NCI-H1092 (cell line): Measurements from ENCODE around the gene NPAS1.
"Not testable (repeated sequence)": the region's sequence is repeated elsewhere in the genome, so short reads cannot be mapped to it uniquely, and the experiment has no call there.

ENCODE experiments used
- DNase-seq: peaks from one replicate; lab custom pipeline; 2025; lab: John Stamatoyannopoulos, UW

The NPAS1 gene

DNA sequence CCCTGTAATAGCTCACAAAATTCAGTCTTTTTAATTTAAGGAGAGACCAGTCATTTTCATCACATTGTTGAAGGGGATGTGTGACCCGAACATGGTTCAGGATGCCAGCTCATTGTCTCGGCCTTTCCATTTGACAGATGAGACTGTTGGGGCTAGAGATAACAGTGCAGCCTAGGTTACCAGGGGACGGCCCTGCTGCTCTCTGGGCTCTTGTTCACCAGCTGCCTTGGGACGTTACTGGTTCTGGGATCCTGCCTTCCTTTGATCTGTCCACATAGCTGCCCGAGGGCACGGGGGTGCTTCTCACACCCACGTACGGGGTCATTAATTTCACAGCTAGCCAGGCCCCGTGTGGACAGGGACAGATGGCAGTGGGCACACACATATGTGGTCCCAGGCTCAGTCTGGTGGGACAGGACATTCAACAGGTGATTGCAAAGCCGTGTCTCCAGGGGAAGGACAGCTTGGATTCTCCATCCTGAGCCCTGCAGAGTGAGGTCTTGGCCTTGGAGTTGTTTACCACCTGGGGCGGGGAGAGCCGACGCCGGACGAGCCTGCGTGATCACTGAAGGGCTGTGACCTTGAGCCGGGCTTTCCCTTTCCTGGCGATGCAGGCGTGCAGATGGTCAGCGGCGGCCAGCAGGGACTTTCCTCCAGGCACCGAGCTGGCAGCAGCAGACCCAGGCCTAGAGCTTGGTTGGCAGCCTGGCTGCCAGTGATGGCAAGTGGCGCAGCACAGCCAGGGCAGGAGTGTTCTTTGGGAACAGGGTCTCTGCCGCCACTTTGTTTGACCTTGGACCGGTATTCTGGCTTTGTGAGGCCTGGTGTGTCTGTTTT, 26.7 kb upstream of the NPAS1 start:
- DNase-seq, result no peak

DNA sequence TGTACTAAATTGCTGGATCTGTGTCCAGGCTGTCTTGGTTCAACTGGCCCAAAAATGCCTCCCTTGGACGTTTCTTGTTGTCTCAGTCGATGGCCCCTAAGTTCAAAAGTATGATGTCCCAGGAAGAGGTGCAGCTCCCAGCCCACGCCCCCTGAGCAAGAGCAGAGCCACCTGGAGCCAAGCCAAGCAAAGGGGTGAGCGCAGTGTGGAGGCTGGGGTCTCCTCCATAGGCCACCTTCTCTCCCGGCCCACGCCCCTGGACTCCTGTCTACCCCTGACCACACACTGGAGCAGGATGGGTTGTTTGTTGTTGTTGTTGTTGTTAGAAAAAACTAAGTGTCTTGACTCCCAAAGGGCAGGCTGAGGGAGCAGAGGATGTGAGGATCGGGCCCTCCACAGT, 26.0 kb upstream of the NPAS1 start:
- no peak for DNase-seq

DNA sequence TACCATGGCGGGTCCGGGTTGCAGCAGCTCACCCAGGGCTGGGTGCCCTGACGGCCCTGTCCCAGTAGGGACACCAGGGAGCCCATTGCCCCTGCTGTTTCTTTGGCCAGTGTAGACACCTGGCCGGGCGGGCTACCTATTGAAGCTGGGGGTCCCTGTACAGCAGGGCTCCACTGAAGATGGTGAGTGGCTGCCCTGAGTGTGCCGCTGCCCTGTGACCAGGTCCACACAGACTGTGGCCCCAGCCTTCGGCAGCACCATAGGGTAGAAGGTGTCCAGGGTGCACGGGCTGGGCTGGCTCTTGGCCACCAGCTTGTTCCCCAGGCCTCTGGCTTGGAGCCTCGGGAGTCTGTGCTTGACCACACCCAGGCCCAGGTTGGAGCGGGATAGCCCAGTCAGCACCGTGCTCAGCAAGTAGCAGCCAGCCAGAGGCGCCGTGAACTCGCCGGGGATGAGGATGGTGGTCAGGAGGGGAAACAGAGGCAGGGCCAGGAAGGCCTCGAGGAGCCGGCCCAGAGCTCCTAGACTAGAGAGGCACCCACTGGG, 25.4 kb upstream of the NPAS1 start:
- DNase-seq, result no peak

DNA sequence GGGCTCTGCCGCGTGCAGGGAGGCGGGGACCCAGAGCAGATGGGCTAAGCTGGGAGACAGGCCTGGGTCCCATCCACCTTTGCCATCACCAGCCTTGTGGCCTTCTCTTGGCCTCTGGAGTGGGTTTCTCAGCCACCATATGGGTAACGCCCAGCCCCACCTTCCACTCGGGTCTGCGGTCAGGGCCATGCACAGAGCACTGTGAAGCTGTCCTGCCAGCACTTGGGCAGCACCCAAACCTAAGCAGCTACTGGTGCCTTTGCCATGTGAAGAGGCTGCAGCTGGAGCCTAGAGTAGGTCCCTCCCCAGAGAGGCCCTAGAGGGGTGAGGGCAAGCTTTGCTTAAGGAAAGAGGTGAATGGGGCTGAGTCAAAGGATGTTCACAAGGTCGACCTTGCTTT, 24.1 kb upstream of the NPAS1 start:
- DNase-seq, result no peak

DNA sequence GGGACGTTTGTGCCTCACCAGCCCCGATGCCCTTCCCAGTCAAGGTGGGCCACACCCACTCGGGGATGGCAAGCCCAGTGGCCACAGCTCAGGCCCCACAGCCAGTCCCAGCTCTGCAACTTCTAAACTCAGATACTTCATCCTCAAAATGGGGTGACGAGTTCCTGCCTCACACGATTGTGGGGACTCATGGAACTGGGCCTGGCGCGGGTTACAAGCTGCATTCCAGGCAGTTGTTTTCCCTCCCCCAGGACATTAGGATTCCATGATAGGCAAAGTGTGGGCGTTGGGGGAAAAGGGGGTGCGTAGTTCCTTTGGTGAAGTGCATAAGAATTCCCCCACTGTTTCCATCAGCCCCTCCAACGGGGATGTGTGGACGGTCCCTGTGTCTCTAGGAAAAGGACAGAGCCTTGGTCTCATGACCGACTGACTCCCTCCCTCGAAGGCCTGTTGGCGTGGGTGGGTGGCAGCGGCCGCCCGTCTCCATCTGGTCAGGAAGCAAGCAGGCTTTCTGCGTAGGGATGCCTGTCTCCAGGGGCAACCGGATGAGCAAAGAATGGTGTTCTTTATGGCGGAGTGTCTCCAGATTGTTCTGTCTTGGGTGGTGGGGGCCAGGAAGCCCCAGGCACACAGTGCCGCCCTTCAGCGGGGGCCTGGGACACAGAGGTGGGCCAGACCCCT, 21.1 kb upstream of the NPAS1 start:
- DNase-seq, result no peak

DNA sequence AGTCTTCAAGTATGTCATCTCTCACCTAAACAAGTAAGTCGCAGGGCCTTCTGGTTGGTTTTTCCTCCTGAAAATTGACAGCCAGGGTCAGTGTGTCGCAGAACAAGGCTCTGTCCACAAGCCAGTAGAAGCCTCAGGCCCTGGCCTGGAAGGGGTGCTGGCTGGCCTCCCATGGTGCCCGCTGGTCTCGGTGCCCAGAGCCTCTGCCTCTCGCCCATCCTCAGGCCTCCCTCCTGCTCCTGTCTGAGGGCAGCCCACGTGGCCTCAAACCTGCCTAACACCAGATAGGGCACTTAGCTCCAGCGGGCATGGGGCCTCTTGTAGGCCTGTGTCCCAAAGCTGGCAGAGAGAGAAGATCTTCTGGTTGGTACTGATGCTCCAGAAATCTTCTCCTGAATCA, 20.3 kb upstream of the NPAS1 start:
- no peak for DNase-seq

DNA sequence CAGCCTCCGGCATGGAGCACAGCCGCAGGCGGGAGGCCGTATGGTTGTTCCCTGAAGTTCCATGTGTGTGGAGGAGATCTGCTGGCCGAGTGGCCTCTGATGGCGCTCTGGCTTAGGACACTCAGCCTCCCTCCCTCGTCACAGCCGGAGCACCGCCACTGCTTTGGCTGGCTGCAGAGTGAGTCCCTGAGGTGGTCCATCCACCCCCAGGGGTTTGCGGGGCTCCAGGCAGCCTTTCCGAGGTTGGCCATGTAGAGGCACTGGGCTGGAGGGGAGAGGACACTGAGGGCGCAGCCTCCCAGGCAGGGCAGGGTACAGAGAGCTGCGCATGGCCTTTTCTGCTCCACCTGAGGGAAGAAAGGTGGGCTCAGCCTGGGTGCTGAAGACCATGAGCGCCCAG, 19.8 kb upstream of the NPAS1 start:
- no peak for DNase-seq

DNA sequence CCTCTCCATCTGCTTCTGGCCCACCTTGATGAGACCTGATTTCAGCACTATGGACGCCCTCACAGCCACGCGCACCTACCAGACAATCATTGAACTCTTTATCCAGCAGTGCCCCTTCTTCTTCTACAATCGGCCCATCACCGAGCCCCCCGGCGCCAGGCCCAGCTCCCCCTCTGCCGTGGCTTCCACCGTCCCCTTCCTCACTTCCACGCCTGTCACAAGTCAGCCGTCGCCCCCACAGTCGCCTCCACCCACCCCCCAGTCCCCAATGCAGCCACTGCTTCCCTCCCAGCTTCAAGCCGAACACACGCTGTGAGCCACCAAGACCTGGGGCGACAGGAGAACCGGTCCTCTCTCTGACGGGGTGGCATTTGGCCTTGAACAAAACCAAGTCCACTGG, 19.3 kb upstream of the NPAS1 start:
- no peak for DNase-seq

DNA sequence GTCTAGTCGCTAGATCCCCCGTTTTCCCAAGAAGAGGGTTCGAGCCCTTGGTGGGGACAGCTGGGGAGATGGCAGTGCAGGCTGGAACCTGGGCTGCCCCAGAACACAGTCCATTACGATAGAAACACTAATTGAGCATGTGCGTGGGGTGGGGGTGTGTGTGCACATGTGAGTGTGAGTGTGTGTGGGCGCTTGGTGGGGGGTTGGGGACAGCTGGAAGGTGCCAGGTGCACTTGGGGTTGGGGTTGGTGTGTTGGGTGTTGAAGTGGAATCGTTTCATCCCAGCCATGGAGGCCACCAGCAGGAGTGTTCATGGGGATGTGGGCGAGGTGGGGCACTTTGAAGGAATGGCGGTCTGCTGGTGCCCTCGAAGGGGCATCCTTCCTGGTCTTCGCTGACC, 18.1 kb upstream of the NPAS1 start:
- no peak for DNase-seq

DNA sequence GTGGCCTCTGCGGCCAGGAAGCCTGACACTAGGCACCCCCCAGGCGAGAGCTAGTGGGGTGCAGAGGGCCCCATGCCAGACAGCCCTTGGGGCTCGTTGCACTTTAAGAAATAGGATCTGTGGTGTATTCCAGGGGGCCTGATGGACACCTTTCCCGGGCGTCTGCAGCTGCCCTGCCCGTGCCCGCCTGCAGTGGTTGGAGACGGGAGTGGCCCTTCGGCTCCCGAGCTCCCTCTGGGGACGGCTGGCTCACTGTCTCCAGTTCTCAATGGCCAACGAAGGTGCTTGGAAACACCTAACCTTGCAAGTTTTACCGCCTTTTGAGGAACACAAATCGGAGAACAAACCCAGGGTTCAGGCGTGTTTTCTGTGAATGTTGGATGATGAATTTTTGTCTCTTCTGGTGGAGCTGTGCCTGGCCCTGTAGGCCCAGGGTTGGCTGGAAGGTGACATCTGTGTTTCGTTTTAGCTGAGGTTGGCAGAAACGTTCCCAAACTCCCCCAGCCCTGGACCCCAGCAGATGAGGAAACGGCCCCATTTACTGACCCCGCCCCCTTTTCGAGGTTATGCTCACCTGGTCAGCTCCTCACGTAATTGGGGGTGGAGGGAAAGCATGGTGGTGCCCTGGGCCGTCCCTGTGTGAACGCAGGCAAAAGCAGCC, 17.4 kb upstream of the NPAS1 start:
- DNase-seq, result no peak

DNA sequence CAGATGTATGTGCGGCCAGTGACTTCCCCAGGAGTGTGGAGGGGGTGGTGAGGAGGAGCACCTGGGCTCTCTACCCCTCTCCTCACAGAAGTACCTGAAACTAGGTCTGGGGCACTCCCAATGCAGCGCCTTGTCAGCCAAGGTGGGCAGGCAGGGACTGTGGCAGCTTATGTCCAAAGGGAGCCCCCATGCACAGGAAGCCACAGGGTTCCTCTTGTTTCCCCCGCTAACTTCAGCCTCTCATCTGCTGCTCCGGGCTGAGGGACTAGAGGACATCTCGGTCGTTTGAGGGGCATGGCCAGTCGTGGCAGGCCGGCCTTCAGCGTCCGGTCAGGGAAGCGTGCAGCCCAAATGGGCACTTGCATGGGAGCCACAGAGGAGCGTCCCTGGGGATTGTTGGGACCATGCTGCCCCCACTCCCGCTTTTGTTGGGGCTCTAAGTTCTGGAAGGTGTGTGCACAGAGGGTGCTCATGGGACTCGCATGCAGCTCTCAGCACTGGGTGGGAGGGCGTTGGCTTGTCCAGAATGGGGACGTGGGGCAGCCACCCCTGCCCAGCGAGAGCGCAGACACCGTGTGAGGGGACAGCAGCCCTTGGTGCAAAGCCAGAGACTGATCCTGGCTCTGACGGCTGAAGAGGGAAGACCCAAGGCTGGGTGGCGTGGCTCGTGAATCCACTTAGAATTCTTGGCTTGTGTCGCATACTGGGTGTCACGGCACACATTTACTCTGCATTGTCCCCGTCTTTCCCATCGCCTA, 16.6 kb upstream of the NPAS1 start:
- no peak for DNase-seq

DNA sequence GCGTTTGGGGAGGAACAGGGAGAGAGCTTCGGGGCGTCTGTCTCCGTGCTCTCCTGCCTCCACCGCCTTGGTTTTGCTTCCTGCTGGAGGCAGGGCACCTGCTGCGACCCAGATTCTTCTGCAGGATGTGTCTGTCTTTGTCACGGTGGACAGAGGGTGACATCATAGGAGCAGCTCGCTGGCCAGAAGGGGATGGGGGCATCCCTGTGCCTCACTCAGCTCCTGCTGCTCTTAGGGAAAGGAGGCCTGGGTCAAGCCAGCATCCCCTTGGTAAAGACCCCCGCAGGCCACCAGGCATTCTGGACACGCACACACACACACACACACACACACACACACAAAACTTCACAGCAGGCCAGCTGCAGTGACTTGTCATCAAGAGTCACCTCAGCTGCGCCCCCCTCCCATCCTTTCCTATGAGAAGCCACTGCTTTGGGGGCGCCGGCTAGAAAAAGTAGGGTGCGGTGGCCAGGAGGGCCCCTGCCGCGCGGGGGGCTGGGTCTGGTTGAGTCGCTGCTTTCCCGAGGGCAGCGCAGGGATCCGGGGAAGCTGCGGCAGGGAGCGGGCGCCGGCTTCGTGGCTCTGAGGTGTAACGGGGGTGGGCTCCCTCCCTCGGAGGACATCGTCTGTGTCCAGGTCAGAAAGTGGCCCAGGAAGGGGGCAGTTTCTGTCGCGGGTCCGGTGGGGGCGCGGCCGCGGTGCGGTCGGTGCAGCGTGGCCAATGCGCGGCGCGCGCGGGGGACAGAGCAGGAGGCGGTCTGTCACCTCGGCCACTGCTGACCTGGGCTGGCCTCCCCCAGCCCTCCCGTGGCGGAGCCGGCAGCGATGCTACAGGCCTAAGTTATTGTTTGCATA, 15.8 kb upstream of the NPAS1 start:
- no peak for DNase-seq

DNA sequence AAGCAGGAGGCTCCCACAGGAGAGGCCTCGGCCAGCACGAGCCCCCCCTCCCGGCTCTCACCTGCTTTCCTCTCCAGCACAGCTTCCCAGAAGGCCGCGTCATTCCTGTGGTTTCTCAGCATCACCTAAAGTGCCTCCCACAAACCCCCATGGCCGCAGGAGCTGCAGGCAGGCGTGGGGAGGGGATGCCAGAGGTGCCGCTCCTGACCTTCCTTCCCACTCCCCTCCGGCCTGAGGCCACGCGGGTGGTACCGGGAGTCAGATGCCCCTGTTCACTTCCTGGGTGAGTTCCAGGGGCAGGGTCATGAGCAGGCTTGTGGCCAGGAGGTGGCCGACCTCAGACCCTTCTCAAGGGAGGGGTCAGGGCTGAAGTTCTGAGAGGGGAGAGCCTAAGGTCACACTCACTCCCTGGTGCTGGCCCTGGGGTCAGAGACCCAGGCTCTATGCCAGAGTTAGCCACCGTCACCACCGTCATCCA, 14.4 kb upstream of the NPAS1 start:
- no peak for DNase-seq

DNA sequence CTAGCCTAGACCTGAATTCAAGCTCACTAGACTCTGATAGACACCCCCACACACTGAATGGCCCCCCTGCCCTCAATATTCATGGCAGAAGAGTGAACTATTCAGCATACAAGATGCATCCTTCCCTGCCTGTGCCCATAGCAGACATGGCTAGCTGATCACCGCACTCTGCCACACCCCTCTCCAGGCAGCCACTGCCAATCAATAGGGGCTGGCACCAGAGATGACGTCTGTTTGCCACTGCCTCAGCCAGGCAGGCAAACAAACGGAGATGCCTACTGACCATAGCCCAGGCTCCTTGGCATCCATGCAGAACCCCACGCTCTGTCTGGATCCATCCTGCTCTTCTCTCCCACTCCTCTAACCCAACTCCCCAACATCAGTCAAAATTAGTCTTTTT, 13.8 kb upstream of the NPAS1 start:
- DNase-seq, result no peak

DNA sequence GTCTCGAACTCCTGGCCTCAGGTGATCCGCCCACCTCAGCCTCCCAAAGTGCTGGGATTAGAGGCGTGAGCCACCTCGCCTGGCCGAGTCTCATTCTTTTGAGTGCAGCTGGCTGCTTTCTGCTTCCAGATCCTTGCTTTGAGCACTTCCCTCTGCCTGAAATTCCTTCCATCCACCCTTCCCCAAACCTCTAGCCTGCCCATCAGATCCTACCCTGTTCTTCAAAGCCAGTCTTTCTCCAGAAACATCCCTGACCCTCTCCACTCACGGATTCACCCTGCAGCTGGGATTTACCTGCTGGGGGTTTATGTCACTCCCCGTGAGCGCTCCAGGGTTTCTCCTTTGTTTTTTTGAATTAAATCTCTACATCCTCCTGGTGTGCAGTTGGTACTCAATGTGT, 13.1 kb upstream of the NPAS1 start:
- no peak for DNase-seq

DNA sequence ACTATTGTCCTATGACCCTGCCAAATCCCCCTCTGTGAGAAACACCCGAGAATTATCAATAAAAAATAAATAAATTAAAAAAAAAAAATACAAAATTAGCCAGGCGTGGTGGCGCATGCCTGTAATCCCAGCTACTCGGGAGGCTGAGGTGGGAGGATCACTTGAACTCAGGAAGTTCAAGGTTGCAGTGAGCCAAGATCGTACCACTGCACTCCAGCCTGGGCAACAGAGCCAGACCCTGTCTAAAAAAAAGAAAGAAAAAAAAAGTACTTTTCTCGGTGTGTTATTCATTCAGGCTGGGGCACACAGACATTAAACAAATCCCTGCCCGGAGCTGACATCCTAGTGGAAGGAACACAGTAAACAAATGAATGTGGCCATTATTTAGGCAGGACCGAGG, 9.1 kb upstream of the NPAS1 start:
- DNase-seq, result not testable (repeated sequence)

DNA sequence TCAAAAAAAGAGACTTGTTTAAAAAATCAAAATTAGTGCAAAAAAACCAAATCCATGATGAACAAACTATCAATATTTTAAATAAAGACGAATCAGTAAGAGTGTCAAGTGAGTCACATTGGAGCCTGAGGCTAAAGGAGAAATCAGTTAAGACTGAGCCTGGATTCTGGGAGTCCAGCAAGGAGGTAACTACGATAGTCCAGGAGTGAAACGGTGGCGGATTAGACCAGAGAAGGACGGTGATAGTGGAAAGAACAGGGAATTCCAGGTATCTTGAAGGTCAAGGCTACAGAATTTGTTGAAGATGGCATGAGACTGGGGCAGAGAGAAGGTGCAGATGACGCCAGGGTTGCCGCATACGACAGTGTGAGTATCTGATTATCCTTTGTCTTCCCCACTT, 7.0 kb upstream of the NPAS1 start:
- DNase-seq, result no peak

DNA sequence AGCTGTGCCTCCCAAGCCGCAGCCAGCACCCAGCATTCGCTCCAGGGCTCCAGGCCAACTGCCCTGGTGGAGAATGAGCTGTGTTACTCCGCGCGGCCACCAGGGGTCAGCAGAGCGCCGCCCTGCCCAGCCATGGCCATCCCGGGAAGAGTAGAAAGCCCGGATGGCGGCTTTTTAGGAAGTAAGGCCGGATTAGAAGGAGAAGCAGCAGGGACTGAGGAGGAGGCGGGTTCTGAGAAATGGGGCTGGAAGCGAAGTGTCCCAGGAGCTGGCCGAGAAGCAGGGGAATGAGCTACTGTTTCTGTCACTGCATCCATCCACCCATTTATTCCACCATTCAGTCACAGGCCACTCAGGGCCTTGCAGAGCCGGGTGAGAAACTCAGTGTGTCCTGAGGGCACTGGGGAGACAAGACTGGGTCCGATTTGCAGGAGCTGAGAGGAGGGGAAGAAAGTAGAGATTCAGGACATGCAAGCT, 6.6 kb upstream of the NPAS1 start:
- peak; percentile 3 for DNase-seq

DNA sequence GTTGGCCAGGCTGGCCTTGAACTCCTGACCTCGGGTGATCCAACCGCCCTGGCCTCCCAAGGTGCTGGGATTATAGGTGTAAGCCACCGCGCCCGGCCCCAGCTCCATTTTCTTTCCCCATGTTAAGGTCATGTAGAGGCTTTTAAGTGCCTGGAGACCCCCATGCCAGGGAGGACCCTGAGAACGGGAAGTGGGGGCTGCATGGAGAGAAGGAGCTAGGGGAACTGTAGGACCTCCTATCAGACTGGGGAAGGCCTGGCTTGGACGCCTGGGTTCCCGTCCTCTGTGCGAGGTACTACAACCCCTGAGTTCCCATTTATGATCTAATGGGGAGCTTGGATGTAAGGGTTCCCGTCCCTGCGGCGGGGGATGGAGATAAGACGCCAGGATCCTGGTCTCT, 714 bp upstream of the NPAS1 start:
- DNase-seq, result no peak

DNA sequence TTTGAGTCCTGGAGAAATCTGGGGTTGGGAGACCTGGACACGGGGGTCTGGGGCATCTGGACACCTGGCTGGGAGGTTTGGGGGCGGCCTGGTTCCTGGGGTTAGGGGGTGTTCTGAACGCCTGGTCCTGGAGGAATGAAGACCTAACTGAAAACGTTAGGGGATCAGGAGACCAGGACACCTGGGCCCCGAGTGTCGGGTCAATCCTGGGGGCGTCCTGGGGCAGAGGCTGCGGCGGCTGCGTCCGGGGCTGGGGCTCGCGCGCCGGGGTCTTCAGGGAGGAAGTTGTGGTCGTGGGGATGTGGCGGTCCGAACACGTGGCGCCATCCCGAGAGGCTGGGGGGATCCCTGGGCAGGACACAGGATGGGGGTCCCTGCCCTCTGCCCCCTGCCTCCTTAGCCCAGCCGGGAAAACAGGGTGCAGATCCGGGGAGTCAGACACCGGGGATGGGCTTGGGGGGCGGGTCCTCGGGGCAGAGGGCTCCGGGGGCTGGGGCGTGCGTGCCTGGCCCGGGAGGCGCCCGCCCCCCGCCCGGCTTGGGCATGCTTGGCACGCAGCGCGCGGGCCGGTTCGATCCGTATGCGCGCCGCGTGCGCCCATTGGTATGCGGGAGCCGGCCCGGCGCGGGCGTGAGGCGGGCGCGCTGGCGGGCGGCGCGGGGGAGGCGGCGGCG, 632 bp downstream of the NPAS1 start:
- DNase-seq, result no peak
